GM19099 (cell line): ENCODE data around the gene SCAPER.

Source experiments
- POLR2A ChIP-seq: IDR thresholded peaks from 3 replicates; pipeline ENCODE4 v1.6.1; 2011; ENCODE audit warnings: low read depth; ENCODE audit not compliant: insufficient read length; ENCODE audit errors: extremely low read depth

SCAPER gene

GRCh38 chr15:76398317-76399104 lies 506.6 kb downstream of the SCAPER start:
- no peak for TF ChIP-seq POLR2A

DNA sequence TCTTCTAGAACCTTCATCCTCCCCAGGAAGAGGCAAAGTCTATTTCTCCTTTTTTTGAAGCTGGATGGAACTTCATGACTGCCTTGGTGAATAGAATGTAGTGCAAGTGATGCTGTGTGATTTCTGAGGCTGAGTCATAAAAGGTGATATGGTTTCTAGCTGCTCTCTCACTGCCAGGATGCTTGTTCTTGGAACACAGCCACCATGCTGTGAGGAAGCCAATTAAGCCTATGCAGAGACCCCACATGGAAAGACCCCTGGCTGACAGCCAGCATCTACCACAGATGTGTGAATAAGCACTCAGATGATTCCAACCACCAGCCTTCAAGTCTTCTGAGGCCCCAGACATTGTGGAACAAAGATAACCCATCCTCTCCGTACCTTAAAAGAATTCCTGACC lies 511.5 kb downstream of the SCAPER start:
- no peak for TF ChIP-seq POLR2A

GRCh38 chr15:76391847-76392246 lies 513.3 kb downstream of the SCAPER start:
- TF ChIP-seq POLR2A = no peak

GRCh38 chr15:76391309-76391708 lies 513.8 kb downstream of the SCAPER start:
- no peak for TF ChIP-seq POLR2A

GRCh38 chr15:76390571-76390970 lies 514.6 kb downstream of the SCAPER start:
- no peak for TF ChIP-seq POLR2A

- no peak for TF ChIP-seq POLR2A
Observed at GRCh38 chr15:76386926-76387325, 518.2 kb downstream of the SCAPER start.

GRCh38 chr15:76386178-76386577 lies 519.0 kb downstream of the SCAPER start:
- TF ChIP-seq POLR2A = no peak

GRCh38 chr15:76384409-76384808 lies 520.7 kb downstream of the SCAPER start:
- no peak for TF ChIP-seq POLR2A

DNA sequence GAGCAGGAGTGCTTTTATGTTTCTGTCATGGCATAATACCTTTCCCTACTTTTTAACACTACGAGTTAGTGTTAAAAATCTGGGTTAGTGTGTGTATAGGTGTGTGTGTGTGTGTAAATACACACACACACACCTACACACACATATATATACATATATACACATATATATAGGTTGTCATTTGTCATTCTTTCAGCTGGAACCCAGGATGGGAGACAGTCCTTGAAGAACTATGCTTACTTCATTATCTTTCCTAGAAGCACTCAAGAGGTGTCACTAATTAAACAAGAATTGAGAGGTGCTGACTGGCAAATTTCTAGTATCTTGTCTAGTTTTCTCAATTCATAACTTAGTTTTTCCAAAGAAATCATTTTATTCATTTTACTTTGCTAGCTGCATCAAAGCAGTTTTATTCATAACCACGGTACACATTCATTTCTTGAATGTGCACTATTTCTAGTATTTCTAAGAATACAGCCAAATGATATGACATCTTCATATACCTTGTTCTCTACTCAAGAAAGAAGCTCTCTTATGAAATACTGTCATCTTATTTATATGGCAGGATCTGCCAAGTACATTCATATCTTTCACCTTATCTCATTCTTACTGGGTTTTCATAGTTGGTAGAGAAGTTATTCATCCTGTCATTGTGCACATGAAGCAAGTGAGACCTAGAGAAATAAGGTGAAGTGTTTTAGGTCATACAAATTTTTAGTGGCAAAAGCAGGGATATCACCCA lies 522.0 kb downstream of the SCAPER start:
- no peak for TF ChIP-seq POLR2A

- TF ChIP-seq POLR2A = no peak
Observed at GRCh38 chr15:76381366-76381765, 523.8 kb downstream of the SCAPER start.

GRCh38 chr15:76380249-76380648 lies 524.9 kb downstream of the SCAPER start:
- no peak for TF ChIP-seq POLR2A

GRCh38 chr15:76378691-76379090 lies 526.4 kb downstream of the SCAPER start:
- no peak for TF ChIP-seq POLR2A

DNA sequence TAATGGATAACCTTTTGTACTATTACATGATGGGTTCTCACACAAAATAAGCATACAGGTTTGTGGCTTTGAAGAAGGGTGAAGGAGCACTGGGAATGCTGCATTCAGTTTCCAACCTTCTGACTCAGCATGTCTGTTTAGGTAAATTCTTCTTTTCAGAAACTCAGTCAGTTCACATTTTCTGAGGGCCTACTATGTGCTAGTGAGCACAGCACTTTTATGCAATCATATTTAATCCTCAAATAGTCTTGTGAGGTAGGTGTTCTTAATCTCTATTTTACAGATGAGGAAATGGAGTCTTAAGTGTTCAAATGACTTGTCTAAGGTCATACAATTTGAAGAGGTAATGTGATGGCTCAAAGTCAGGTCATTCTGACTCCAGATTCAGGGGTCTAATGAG lies 527.4 kb downstream of the SCAPER start:
- TF ChIP-seq POLR2A = no peak

DNA sequence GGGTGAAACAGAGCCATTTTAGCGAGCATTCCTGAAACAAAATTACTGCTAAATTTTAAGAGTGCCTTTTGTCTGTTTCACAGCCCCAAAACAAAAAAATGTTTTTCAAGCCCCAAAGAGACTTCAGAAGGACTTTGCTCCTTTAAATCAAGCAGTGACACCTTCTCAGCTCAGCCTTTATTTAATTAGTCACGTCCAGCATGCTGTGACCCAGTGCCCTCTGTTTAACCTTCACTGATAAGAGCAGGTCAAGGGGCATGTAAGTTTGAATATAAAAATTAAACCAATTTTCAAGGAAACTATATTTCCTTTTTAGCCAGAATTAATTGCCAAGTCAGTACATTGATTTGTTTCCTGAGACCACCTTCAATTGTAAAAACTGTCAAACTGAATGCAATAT lies 527.9 kb downstream of the SCAPER start:
- TF ChIP-seq POLR2A = no peak

DNA sequence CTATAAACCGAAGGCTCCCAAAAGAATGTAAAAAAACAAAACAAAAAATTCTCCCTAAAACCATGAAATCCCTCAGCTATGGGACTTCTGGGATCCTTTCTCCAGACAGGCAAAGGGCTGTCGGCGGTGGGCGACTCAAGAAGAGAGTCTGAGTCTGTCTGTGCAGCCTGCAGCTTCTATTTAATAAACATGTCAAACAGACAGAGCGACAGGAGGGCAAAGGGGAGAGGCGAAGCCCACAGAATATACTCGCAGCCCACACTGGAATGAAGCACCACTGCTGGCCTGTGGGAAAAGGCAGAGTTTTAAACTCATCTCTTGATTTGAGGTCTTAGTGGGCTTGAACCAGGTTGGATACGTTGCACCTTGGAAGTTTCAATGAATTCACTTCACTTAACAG lies 528.3 kb downstream of the SCAPER start:
- no peak for TF ChIP-seq POLR2A

GRCh38 chr15:76376029-76376428 lies 529.1 kb downstream of the SCAPER start:
- TF ChIP-seq POLR2A = no peak
